Stimulated activated CD8-positive, alpha-beta memory T cell treated with anti-CD3 and anti-CD28 coated beads, Interleukin-15, amount 100 ng/mL, for 4 hours (primary cell): ENCODE measurements around the gene NBEAL2.

ENCODE experiments used
- DNase-seq, 2 donors: peaks; one replicate each; pipeline ENCODE4 v3.0.0-alpha.2; 2020; ENCODE audit warnings: low read depth in 2 of 2

Gene NBEAL2

GRCh38 chr3:46986055-46986730 lies 6.7 kb downstream of the NBEAL2 start:
- DNase-seq = no peak

- no peak for DNase-seq
These were observed 7.4 kb downstream of the NBEAL2 start for GRCh38 chr3:46986782-46987310.

GRCh38 chr3:46987319-46987742 lies 7.9 kb downstream of the NBEAL2 start:
- DNase-seq = no peak

GRCh38 chr3:46987743-46988401 lies 8.4 kb downstream of the NBEAL2 start:
- peak; percentile 62 to 69 for DNase-seq

GRCh38 chr3:46988616-46989015 lies 9.2 kb downstream of the NBEAL2 start:
- DNase-seq = no peak

GRCh38 chr3:46989146-46989810 lies 9.8 kb downstream of the NBEAL2 start:
- no peak for DNase-seq

GRCh38 chr3:46990573-46991374 lies 11.3 kb downstream of the NBEAL2 start:
- no peak for DNase-seq

GRCh38 chr3:46991406-46992165 lies 12.1 kb downstream of the NBEAL2 start:
- no peak for DNase-seq

- DNase-seq = no peak
These were observed 12.8 kb downstream of the NBEAL2 start for GRCh38 chr3:46992231-46992630.

DNA sequence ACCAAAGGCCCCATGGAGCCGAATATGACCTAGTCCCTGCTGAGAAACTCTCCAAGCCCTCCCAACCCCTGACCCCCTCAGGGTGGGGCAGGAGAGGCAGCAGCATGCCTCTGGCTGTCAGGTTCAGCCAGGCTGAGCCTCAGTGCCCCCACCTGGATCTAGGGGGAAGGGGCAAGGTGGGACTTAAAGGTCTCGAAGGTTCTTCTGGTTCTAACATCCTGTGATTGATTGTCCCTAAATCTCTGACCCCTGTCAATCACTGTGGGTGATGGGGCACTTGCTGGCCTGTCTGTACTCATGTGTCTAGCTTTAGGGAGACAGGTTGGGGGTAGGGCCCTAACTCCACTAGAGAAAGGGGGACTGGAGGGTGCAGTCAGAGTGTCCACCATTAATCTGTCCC lies 13.8 kb downstream of the NBEAL2 start:
- DNase-seq = no peak

DNA sequence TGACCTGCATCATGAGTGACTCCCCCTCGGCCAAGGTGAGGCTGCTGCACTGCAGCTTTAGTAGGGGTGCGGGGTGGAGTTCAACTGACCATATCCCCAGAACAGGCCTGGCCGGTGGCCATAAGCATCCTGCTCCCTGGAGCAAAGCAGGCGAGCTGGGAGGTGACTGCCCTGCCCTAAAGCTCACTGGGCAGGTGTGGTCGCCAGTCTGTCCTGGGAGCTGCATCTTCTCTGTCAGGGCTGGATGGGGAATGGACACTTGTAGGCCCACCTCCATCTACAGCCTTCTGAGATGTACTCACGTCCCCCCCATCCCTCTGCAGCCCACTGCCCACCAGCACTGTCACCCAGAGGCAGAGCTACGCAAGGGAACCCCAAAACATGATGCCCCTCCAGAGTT lies 14.5 kb downstream of the NBEAL2 start:
- DNase-seq = no peak

DNA sequence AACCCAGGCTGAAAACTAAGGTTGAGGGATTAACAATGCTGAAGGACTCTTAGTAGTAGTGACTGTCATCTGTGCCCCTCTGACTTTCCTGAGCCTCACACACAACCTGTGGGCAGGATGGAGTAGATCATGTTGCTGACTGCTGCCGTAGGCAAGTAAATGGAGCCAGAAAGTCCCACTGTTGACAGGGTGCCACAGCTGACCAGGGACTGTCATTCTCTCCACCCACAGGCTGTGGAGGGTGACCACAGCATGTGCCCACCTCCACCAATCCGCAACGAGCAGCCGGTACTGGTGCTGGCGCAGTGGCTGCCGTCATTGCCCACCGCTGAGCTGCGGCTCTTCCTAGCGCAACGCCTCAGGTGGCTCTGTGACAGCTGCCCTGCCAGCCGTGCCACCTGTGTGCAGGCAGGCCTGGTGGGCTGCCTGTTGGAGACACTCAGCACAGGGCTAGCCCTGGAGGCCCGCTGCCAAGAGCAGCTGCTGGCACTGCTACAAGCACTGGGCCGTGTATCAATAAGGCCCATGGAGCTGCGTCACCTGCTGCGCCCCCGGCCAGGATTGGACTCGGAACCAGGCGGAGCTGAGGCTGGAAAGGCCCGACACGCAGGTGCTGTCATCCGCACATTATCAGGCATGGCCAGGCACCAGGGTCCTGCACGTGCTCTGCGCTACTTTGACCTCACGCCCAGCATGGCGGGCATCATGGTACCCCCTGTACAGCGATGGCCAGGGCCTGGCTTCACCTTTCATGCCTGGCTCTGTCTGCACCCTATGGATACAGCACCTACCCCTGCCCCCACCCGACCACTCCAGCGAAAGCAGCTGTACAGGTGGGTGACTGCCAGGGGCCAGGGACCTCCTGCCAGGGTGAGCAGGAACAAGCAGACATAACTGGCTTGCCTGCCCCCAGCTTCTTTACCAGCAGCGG lies 15.6 kb downstream of the NBEAL2 start:
- DNase-seq = no peak

- no peak for DNase-seq
These were observed 16.6 kb downstream of the NBEAL2 start for GRCh38 chr3:46995901-46996562.

DNA sequence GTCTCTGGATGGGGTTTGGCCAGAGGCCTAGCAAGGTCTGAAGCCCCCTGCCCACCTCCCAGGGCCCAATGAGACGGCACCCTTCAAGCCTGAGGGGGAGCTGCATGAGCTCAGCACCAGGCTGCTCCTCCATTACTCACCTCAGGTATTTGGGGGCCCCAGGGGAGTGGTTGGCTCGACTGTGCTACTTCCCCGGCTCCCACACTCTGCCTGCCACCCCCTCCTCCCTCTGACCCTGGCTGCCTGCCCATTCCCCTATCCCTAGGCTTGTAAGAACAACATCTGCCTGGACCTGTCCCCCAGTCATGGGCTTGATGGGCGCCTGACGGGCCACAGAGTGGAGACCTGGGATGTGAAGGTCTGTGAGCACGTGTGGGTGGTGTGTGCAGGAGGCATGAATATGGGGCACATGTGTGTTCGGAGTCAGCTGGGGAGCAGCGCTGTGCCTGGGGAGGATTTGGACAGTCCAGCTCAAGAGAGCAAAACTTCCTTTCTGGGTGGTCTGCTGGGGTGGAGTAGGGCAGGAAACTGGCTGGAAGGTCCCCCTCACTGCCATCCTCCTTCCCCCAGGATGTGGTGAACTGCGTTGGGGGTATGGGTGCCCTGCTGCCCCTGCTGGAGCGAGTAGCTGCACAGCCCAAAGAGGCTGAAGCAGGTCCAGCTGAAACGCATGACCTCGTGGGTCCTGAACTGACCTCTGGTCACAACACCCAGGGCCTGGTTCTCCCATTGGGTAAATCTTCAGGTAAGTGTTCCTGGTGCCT lies 17.4 kb downstream of the NBEAL2 start:
- no peak for DNase-seq

DNA sequence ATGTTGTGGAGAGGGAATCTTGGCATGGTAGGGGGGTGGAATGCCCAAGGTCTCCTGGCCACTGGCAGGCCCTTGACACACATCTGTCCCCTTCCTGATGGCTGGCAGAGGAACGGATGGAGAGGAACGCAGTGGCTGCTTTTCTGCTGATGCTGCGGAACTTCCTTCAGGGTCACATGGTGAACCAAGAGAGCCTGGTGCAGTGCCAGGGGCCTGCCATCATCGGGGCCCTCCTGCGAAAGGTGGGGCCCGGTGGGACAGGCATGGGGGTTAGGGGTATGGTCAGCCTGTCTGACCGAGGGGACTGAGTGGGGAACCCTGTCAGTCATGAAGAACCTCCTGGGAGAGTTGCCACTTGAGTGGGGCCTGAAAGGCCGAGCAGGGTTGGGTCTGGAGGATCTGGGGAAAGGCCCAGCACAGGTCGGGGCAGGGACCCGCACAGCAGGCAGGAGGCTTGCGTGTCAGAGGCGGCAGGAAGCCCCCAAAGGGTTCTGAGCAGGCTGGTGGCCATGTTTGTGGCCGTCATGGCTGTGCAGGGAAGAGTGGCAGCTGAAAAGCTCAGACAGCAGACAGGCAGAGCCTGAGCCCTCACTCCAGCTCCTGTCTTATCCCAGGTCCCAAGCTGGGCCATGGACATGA lies 18.1 kb downstream of the NBEAL2 start:
- DNase-seq = no peak

DNA sequence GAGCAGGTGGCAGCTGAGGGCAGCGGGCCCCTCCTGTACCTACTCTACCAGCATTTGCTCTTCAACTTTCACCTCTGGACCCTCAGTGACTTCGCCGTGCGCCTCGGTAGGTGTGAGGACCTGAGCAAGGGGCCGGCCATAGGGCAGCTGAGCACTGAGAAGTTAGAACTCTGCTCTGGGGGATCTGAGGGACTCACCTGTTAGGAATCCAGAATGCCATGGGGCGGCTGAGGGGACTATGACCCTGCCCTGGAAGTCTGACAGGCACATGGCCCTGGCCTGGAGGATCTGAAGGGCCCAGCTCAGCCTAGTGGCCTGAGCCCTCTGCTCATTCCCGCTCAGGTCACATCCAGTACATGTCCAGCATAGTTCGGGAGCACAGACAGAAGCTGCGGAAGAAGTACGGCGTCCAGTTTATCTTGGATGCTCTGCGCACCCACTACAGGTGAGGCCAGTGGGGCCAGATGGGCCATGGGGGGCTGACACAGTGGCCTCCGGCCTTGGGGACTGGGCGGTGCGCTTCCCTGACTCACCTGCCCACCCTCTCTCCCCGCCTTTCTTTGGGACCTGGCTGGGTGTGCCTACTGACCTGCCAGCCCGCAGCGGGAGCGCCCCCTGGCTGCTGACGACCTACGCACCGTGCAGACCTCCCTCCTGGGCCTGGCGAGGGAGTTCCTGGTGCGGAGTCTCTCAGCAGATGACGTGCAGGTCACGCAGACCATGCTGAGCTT lies 18.8 kb downstream of the NBEAL2 start:
- DNase-seq = peak; percentile 44 to 51

- DNase-seq = no peak
These were observed 19.5 kb downstream of the NBEAL2 start for GRCh38 chr3:46998852-46999515.
